HG02678 (cell line): ENCODE measurements around the gene UNC13A.

Source experiments
- ATAC-seq: cut with Tn5 transposase; IDR thresholded peaks from one replicate; pipeline ENCODE4 v1.9.1; 2021; ENCODE audit warnings: mild to moderate bottlenecking, moderate library complexity; ENCODE audit not compliant: unreplicated experiment

The UNC13A gene

DNA sequence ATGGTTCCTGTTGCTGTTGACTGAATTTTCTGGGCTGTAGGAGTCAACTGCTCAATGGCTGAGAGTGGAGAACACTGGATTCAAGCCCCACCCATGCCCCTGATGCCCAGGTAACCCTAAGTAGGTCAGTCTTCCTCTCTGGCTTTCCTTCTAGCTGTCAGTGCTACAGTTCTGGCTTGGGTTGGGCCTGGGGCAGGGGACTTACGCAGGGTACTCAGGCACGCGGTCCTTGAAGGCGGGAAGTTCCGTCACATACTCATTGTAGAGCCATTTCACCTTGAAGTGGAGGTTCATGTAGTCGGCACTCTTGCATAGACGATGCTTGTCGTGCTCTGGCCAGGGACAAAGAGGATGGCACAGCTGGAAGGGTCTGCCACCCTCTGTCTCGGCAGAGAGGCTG lies 55.6 kb downstream of the UNC13A start:
- ATAC-seq, result no peak

DNA sequence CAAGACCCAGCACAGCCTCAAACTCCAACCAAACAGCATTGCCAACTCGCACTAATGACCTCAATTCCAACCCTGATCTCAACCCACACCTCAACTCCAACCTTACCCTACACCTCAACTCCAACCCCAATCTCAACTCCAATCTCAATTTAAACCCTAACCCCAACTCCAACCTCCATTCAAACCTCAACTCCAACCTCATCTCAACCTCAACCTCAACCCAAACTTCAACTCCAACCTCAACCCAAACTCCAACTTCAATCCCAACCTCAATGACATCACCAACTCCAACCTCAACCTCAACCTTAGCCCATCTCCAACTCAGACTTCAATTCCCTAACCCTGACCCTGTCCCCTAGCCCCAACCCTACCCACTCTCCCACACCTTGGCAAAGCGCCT lies 58.4 kb downstream of the UNC13A start:
- ATAC-seq, result no peak

DNA sequence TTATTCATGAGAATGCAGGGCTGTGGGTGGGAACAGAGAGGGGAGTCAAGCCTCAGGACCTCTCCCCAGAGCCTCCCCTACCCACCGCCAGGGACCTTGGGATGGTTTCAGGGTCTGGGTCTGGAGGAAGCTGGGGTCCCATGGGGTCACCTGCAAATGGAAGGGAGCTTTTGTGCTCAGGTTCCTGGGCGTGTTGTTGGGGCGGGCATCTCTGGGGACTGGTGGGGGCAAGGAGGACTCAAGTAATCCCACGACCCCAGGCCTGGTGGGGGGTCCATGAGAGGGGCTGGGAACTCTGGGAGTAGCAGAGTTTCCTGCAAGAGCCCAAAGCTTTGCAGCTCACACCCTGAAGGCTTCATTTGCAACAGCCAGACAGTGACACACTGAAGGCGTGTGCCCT lies 60.2 kb downstream of the UNC13A start:
- ATAC-seq, result no peak

DNA sequence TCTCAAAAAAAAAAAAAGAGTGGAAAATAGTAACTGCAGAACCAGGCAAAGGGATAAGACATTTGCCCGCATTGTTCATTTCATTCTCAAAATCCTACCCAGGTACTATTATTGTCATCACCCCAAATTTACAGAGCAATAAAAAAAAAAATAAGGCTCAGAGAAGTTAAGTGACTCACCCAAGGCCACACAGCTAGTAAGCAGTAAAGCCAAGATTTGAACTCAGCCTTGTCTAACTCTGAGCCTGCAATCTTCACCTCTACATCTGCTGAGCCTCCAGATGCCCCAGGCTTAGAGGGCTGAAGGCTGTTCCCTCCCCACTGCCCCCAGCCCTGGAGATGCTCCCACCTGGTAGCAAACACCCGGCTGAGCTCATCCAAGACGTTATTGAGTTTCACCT lies 61.0 kb downstream of the UNC13A start:
- no peak for ATAC-seq

DNA sequence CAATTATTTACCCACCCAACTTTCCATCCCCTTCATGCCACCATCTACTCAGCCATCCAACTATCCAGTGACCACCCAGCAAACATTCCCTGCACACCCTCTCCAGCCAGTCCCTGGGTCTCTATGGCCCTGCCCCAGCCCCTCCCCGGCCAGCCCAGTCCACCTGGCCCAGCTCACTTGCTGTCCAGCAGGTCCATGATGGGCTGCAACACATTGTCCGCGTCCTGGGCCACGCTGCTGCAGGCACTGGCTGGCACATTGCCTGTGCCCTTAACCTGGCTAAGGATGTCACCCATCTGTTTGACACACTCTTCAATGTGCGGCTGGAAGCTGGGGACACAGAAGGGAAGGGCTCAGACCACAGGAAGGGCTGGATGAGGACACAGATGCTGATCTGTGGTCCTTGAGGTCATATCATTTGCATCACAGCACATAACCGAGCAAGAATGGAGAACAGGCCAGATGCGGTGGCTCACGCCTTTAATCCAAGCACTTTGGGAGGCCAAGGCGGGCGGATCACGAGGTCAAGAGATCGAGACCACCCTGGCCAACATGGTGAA lies 61.6 kb downstream of the UNC13A start:
- no peak for ATAC-seq

DNA sequence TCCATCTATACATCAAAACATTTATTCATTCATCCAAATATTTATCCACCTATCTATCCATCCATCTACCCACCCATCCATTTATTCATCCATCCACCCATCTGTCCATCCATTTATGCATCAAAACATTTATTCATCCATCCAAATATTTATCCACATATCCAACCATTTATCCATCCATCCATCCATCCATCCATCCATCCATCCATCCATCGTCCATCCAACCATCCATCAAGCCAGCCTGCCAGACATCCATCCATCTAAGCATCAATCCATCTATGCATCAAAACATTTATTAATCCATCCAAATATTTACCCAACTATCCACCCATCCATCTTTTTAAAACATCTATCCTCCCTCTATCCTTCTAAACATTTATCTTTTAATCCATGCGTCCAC lies 62.2 kb downstream of the UNC13A start:
- ATAC-seq, result no peak

DNA sequence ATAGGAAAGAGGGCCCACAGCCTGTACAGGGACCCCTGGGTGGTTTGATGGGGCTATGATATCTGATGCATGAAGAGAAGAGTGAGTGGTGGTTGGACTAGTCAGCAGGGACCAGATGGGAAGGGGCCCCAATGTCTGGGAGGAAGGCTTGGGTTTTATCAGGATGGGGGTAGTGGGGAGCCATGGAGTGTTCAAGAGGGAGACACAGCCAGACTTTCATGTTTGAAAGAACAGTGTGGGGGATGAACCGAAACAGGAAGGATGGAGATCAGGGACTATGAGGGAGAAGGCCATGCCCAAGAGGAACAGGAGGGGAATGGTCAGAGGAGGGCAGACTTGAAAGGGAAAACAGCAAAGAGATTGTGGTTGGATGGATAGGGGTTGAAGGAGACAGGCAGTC lies 63.1 kb downstream of the UNC13A start:
- ATAC-seq, result no peak

DNA sequence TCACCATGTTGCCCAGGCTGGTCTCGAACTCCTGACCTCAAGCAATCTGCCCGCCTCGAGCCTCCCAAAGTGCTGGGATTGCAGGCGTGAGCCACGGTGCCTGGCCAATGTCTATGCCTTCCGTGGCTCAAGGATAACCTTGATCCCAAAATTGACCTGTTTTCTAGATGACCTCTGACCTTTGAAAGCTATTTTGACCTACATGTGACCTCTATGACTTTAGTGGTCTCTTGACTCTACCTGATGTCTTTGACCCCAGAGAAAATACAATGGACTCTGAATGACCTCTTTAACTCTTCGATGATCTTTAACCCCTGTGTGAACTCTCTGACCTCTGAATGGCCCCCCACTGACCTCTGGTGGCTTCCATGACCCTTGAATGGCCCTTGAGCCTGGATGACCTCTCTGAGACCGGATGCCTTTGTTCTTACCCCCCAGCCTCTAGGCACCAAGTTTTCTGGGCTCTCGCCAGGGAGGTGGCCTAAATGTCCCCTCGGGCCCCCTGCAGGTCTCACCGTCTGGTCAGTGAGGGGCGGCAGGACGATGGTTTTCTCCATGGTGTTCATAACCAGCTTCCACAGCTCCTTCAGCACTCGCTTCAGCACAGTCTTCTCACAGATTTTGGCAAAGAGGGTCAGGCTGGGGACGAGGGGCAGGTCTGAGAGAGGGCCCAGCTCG lies 63.7 kb downstream of the UNC13A start:
- no peak for ATAC-seq

DNA sequence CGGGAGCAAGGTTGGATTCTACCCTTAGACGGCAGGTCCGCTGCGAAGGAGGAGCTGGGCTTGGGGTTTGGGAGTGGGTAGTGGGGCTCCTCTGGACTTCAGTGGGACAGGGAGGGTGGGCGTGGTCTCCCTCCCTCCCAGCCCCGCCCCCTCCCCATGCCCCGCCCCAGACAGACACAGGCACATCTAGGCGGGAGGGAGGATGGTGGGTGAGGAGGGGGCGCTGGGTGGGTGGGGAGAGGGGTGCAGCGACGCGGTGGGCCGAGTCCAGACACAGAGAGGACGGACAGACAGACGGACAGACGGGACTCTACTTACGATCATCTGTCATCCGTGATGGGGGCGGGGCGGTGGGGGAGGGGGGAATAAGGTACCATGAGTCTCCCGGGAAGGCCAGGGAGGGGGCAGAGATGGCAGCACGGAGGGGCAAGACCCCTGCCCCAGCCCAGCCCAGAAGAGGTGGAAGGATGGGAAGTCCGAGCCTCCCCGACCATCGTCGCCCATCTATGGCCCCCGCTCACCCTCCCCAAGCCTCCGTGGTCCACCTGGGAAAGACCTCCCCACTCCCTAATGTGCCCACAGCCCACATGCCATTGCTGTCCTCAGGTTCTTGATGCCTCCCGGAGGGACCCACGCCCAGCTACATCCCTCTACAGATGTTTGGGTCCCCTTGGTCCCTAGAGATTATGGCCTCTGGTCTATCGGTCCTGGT lies 64.8 kb downstream of the UNC13A start:
- no peak for ATAC-seq

DNA sequence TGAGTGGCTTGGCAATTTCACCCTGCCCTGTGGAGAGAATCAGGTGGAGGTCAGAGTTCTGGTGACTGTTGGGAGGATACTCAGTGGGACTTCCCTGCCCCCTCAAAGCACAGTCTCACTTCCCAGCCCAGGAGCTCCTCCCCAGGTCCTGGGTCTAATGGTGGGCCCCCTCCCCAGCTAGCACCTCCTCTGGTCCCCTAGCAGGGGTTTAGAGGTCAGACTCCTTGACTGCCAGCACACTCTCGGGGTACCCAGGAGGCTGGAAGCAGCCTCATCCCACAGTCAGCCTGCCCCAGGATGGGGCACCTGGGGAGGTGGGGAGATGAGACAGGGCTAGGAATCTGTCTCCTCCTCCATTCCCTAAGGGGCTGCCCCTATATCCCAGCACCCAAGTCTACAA lies 67.5 kb downstream of the UNC13A start:
- no peak for ATAC-seq

DNA sequence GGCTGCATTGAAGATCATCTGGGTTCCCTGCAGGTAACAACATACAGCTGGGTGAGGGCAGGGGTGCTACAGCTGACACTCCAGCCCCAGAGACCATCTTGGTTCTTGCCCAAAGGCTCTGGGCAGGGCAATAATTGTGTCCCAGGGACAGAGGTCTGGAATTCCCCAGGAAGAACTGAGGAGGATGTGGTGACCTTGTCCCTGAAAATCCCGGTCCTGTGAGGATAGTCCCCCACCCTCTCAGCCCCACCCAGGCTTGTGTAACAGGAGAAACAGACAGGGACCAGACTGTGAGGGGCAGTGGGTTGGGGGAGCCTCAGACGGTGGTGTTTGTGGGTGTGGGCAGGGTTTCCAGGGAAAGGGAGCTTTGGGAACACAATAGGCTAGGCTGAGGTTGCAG lies 69.2 kb downstream of the UNC13A start:
- ATAC-seq, result no peak

DNA sequence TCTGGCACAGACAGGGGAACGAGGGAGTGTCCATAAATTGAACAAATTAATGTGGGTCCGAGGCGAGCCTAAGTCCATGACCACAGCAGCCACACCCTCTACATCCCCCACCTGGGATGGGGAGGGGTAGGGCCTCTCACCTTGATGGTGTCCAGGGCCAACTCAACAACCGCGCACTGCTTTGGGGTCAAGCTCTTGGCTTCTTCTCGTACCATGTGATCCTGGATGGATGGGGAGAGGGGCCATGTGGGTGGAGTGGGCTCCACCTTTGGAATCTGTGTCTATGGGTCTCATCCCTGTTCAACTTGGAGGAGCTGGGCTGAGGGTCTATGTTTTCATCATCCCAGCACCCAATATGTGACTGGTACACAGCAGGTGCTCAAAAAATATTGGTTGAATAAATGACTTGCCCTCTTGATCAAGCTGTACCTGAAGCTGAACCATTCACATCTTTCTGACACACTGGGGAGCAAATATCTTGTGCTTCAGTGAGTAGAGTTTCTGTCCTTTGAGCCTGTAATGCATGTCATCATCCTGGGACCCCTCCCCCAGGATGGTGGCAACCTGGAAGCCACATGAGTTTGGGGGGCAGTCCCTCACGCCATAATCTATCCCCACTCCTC lies 69.8 kb downstream of the UNC13A start:
- ATAC-seq, result no peak

DNA sequence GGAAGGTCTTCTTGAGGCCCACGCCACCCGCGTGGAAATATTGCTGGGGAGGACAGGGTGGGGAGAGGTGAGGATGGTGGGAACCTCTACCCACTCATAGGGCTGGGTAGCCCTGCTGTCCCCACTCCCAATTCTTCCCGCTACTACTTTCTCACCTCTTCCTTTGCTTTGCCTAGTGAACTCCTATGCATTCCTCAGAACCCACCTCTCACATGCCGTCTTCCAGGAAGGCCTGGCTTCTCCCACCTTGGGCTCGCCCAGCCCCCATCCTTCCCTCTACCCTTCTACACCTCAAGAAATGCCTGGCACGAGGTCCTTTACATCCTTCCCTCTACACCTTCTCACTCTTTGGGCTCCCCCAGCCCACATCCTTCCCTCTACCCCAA lies 70.4 kb downstream of the UNC13A start:
- ATAC-seq, result no peak

DNA sequence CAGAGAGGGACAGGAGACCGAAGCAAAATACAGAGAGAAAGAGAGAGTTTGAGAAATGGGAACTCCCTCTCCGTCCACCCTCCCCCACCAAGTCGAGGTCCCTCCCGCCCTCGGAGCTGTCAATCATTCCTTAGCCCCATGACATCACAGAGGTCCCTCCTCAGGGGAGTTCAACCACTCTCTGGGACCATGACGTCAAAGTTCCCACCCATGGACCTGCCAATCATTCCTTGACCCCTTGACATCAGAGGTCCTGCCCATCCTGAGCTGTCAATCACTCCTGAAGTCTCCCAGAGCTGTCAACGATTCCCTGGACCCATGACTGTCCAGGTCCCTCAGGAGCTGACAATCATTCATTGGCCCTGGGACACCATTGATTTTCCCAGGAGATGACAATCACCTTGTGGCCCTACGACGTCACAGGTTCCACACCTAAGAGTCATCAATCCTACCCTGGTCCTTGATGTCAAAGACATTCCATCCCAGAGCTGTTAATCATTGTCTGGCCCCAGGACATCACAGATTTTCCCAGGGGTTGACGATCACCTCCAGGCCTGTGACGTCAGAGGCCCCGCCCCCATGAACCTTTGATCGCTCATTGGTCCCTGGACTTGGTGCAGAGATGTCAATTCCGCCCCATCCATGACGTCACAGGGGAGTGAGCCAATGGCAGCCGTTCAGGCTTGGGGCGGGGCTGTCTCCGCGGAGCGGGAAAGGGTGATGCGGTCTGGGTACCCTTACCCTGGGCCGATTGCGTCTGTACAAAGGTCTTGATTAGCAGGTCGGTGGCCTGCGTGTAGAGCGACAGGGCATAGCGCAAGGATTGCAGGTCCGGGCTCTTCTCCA lies 71.0 kb downstream of the UNC13A start:
- no peak for ATAC-seq

DNA sequence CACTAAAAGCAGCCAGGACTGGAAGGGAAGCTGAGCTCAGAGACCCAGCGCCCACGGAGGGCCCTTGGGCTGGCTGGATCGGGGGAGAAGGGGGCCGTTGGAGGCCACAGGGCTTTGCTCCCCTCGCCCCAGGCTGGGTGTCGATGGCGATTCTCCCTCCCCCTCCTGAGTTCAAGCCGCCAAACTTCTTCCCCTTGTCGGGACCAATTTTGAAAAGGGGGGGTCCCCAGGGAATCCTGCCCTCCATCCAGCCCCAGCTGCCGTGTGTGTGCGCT lies 71.5 kb downstream of the UNC13A start:
- no peak for ATAC-seq

DNA sequence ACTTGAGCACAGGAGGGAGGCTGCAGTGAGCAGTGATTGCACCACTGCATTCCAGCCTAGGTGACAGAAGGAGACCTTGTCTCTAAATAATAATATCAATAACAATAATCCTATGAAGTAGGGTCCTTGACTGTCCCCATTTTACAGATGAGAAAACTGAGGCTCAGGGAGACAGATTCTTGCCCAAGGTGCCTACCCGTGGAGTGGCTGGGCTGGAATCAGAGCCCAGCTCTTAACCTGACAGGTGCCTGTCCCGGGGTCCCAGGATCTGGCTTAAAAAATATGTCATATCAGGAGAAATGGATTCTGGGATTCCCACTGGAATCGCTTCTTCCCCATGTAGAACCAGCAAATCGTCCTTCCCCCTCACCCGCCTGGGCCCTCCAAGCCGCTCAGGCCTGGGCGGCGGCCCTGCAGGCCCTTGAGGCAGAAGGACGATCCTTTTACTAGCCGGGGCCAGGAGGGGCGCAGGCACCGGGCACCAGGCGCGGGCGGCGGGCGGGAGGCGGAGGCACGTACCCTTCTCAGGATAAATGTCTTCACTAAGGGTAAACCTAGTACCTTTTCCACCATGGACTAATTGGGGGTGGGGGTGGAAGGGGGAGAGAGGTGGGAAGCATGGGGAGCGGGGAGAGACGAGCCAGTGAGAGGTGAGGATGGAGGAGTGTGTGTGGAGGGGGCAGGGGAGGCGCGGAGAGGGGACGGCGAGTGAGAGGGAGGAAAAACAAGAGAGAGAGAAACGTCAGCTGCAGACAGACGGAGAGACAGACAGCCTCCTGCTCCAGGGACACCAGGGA lies 72.1 kb downstream of the UNC13A start:
- no peak for ATAC-seq

DNA sequence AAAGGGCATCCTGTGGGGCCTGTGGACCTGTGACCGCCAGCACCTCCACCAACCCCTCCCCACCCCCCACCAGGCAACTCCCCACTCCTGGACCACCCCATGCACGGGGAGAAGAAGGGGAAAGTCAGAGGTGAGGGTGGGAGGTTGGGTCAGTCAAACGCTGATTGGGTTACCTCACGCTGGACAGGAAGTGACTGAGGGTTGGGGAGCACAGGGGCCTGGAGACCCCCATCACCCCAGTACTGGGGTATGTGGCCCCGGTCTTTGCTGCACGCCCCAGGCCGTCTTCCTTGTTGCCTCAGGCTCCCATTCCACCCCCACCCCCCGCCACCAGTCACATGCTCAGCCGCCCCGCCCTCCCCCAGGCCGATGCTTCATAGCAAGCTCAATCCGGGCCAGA lies 73.7 kb downstream of the UNC13A start:
- no peak for ATAC-seq

DNA sequence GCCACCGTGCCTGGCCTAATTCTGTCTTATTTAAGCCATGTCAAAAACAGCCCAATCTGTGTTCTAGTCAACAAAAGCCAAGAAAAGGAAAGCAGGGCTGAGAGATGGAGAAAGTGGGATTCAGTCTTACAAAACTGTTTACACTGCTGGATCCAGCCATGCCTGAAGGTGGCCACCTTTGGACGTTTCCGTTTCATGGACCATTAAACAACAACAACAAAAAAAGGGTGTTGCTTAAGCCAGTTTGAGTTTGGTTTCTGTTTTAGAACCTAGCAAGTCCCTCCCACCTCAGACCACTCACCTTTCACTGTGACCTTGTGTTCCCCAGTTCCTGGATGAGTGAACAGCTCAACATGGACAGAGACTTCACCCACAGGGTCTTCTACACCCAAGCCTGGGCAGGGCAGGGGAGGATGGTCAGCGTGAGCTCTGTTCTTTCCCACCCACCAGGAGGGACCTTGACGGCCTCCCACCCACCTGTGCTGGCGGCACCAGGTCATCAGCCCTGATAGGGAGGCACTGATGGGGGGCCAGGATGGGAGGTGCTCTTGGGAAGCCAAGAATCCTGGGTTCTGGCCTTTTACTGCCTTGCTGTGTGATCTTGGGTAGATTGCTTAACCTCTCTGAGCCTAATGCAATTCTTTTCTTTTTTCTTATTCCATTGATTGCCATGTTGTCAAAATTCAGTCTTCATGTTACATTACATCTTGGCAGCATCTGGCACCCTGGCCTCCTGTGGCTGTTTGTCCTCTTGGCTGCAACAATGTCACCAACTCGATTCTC lies 76.5 kb downstream of the UNC13A start:
- no peak for ATAC-seq

DNA sequence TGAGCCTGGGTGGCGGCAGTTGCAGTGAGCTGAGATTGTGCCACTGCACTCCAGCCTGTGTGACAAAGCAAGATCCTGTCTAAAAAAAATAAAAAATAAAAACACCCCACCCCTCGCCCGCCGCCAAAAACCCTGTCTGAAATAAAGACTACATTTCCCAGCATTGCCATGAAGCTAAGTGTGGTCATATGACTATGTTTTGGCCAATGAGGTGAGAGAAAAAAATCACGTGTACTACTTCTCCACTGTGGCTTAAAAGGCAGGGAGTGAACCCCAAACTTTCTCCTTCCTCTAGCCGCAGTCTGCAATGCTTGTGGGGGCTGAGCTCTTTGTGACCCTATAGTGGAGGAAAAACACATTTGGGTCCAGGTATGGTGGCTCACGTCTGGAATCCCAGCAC lies 77.8 kb downstream of the UNC13A start:
- no peak for ATAC-seq

DNA sequence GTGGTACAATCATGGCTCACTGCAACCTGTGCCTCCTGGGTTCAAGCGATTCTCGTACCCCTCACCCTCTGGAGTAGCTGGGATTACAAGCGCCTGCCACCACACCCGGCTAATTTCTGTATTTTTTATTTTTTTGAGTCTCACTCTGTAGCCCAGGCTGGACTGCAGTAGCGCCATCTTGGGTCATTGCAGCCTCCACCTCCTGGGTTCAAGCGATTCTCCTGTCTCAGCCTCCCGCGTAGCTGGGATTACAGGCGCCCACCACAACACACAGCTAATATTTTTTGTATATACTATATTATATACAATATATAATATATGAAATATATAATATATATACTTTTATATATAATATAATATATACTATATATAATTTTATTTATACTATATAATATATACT lies 80.2 kb downstream of the UNC13A start:
- ATAC-seq, result no peak
